Hematopoietic multipotent progenitor cell treated with erythropoietin and hydrocortisone succinate and interleukin-3 and kit ligand, for 8 days (in vitro differentiated cells): ENCODE results near the gene PYDC1.

ENCODE experiments used
- DNase-seq: peaks from one replicate; pipeline ENCODE4 v3.0.0-alpha.2; 2015

The PYDC1 gene

DNA sequence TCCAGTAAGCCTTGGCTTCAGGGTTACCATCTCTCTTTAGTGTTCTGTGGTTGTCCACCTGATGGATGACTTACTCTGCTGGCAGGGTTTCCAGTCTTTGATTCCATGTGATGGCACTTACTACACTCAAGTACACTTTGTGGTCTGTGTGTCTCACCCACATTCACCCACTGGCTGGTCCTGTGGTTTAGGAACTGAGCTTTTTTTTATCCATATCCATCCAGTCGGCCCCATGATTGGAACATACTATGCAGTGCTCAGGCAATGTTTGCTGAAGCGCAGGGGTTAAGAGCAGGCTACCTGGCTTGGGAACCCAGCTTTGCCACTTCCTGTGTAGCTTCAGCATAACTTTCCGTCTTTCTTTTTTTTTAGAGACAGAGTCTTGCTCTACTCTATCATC is 39.8 kb downstream of the PYDC1 start:
- peak; percentile 45 for DNase-seq

DNA sequence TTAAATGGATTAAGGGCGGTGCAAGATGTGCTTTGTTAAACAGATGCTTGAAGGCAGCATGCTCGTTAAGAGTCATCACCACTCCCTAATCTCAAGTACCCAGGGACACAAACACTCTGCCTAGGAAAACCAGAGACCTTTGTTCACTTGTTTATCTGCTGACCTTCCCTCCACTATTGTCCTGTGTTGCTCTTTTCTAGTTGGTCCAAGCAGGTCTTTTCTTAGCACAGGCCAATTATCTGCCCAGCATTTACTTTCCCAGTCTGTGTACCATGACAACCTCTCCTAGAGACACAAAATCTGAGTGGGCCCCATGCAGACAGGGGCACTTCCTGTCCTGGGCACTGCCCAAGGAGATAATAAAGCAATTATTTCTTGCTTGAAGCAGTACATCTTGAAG is 46.9 kb downstream of the PYDC1 start:
- DNase-seq = peak; percentile 38

DNA sequence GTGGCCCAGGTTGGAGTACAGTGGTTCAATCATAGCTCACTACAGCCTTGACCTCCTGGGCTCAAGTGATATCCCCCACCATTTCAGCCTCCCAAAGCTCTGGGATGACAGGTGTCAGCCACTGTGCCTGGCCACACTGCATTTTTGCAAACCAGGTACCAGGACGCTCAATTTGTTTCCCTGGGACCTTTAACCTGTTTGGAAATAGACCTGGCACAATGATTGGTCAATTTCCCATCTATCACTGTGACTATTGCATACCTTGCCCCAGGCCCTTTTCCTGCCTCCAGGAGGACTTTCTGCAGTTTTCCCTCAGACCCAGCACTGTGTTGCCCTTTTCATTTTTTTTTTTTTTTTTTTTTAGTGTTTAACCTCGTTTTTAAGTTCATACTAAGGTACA is 48.1 kb downstream of the PYDC1 start:
- no peak for DNase-seq

DNA sequence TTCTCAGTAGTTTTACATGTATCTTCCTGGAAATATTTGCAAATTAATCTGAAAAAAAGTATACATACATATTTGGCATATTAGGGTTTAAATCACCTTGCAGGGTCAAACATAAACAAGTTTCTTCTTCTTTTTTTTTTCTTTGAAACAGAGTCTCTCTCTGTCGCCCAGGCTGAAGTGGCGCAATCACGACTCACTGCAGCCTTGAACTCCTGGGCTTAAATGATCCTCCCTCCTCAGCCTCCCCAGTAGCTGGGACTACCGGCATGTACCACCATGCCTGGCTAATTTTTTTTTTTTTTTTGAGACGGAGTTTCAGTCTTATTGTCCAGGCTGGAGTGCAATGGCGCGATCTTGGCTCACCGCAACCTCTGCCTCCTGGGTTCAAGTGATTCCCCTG is 49.6 kb downstream of the PYDC1 start:
- no peak for DNase-seq
